Measurements from ENCODE around the gene PTPRC.

Gene PTPRC

GRCh38 chr1:198765416-198765815 lies 126.6 kb downstream of the PTPRC start:
- no peak for DNase-seq

GRCh38 chr1:198771563-198772153 lies 132.8 kb downstream of the PTPRC start:
- peak; percentile 35 for DNase-seq

- no peak for DNase-seq
Observed at GRCh38 chr1:198772626-198773025, 133.8 kb downstream of the PTPRC start.

GRCh38 chr1:198773030-198773429 lies 134.2 kb downstream of the PTPRC start:
- no peak for DNase-seq

- DNase-seq = no peak
Observed at GRCh38 chr1:198773523-198773922, 134.7 kb downstream of the PTPRC start.

- no peak for DNase-seq
Observed at GRCh38 chr1:198774421-198774820, 135.6 kb downstream of the PTPRC start.

GRCh38 chr1:198775606-198776005 lies 136.8 kb downstream of the PTPRC start:
- no peak for DNase-seq

- peak; percentile 24 for DNase-seq
Observed at GRCh38 chr1:198776602-198777029, 137.8 kb downstream of the PTPRC start.

- DNase-seq = no peak
Observed at GRCh38 chr1:198778049-198778448, 139.2 kb downstream of the PTPRC start.

- no peak for DNase-seq
Observed at GRCh38 chr1:198780376-198780775, 141.5 kb downstream of the PTPRC start.

- DNase-seq = peak; percentile 58
Observed at GRCh38 chr1:198788561-198789064, 149.8 kb downstream of the PTPRC start.

GRCh38 chr1:198793714-198794113 lies 154.9 kb downstream of the PTPRC start:
- no peak for DNase-seq

- DNase-seq = no peak
Observed at GRCh38 chr1:198794498-198794897, 155.7 kb downstream of the PTPRC start.

GRCh38 chr1:198797656-198798055 lies 158.8 kb downstream of the PTPRC start:
- DNase-seq = no peak

- DNase-seq = no peak
Observed at GRCh38 chr1:198798923-198799386, 160.1 kb downstream of the PTPRC start.

GRCh38 chr1:198805498-198806151 lies 166.8 kb downstream of the PTPRC start:
- DNase-seq = no peak

GRCh38 chr1:198806861-198807260 lies 168.0 kb downstream of the PTPRC start:
- no peak for DNase-seq
